ENCODE measurements around the gene LIN9. TPM values are rescaled to one million over a fixed set of nuclear protein-coding genes. Genes with fewer than 3 reads are reported as not detected.

Gene LIN9
- total and polyA plus RNA-seq, 2 of the 13 experiments (the other 11 are each of a cell fraction or from before 2014, with no cell fraction given) = 3.0 to 10.0 TPM

DNA sequence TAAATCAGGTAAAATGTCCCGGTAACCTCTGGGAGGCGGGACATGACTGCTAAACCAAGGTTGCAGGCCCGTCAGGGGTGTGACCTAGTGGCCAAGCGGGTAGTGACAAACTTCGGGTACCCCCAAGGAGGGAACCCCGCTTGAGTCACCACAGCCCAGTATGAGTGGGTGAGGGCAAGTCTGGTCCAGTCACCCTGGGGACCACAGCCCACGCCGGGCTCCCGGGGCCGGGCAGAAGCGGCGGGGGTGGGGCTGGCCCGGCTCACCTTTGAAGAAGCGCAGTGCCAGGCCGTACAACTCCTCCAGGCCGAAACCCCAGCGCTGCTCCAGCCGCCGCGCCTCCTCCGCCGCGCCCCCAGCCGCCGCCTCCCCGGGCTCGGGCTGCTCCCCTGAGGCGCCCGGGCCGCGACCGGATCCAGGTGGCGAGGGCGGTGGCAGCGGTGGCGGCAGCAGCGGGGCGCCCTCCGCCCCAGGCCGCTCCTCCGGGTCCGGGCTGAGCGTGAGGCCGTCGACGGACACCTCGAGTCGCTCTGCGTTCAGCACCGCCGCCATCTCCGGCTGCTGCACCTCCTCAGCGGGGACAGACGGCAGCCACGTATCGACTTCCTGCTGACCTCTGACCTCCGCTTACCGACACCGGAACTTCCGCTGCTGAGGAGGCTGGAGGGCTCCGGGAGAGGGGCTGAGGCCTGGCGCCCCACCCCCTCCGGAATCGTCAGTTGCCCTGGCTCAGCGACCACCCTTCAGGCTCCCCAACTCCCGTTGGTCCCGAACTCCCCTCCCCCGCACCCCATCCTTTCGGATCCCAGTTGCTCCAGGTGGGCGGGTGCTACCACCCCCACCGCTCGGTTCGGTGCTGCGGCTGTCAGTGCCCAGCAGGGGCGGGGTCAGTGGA, 122.6 kb downstream of the LIN9 start, which contains the start of gene ACBD3 (continued):
- TF ChIP-seq, protein P1, sequence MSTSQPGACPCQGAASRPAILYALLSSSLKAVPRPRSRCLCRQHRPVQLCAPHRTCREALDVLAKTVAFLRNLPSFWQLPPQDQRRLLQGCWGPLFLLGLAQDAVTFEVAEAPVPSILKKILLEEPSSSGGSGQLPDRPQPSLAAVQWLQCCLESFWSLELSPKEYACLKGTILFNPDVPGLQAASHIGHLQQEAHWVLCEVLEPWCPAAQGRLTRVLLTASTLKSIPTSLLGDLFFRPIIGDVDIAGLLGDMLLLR (CRISPR knock-in tag; IDR thresholded peaks at IDR 0.05) = peak; percentile 51; the same call in 1 of the 2 replicates
- peak; percentile 93 for TF ChIP-seq PHF8 (CRISPR knock-in tag; IDR thresholded peaks at IDR 0.05)
- TF ChIP-seq MED13 (CRISPR knock-in tag; IDR thresholded peaks at IDR 0.05) = 0 out of 2 replicates have a peak, but pooled peaks have one; percentile 41
- peak; percentile 67 for TF ChIP-seq SKI (IDR thresholded peaks at IDR 0.05; ENCODE audit: partially characterized antibody)
- TF ChIP-seq ZNF34 (CRISPR knock-in tag; IDR thresholded peaks at IDR 0.05; ENCODE audit: borderline replicate concordance) = peak; percentile 29; the same call in 1 of the 2 replicates
- TF ChIP-seq CHD2 (IDR thresholded peaks at IDR 0.05; ENCODE audit: low read depth, low read length) = peak; percentile 39; the same call in 1 of the 2 replicates
- TF ChIP-seq MZF1 (CRISPR knock-in tag; IDR thresholded peaks at IDR 0.05; ENCODE audit: borderline replicate concordance) = no peak
- TF ChIP-seq, protein P2, sequence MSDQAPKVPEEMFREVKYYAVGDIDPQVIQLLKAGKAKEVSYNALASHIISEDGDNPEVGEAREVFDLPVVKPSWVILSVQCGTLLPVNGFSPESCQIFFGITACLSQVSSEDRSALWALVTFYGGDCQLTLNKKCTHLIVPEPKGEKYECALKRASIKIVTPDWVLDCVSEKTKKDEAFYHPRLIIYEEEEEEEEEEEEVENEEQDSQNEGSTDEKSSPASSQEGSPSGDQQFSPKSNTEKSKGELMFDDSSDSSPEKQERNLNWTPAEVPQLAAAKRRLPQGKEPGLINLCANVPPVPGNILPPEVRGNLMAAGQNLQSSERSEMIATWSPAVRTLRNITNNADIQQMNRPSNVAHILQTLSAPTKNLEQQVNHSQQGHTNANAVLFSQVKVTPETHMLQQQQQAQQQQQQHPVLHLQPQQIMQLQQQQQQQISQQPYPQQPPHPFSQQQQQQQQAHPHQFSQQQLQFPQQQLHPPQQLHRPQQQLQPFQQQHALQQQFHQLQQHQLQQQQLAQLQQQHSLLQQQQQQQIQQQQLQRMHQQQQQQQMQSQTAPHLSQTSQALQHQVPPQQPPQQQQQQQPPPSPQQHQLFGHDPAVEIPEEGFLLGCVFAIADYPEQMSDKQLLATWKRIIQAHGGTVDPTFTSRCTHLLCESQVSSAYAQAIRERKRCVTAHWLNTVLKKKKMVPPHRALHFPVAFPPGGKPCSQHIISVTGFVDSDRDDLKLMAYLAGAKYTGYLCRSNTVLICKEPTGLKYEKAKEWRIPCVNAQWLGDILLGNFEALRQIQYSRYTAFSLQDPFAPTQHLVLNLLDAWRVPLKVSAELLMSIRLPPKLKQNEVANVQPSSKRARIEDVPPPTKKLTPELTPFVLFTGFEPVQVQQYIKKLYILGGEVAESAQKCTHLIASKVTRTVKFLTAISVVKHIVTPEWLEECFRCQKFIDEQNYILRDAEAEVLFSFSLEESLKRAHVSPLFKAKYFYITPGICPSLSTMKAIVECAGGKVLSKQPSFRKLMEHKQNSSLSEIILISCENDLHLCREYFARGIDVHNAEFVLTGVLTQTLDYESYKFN (CRISPR knock-in tag; conservative IDR thresholded peaks at IDR 0.05) = peak; percentile 61
- TF ChIP-seq, protein P3, sequence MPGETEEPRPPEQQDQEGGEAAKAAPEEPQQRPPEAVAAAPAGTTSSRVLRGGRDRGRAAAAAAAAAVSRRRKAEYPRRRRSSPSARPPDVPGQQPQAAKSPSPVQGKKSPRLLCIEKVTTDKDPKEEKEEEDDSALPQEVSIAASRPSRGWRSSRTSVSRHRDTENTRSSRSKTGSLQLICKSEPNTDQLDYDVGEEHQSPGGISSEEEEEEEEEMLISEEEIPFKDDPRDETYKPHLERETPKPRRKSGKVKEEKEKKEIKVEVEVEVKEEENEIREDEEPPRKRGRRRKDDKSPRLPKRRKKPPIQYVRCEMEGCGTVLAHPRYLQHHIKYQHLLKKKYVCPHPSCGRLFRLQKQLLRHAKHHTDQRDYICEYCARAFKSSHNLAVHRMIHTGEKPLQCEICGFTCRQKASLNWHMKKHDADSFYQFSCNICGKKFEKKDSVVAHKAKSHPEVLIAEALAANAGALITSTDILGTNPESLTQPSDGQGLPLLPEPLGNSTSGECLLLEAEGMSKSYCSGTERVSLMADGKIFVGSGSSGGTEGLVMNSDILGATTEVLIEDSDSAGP (CRISPR knock-in tag; IDR thresholded peaks at IDR 0.05; ENCODE audit: borderline replicate concordance) = peak; percentile 81; the same call in 1 of the 2 replicates
- no peak; the same call in 1 of the 2 replicates for TF ChIP-seq ZBTB42 (CRISPR knock-in tag; IDR thresholded peaks at IDR 0.05)
- TF ChIP-seq, protein P4, sequence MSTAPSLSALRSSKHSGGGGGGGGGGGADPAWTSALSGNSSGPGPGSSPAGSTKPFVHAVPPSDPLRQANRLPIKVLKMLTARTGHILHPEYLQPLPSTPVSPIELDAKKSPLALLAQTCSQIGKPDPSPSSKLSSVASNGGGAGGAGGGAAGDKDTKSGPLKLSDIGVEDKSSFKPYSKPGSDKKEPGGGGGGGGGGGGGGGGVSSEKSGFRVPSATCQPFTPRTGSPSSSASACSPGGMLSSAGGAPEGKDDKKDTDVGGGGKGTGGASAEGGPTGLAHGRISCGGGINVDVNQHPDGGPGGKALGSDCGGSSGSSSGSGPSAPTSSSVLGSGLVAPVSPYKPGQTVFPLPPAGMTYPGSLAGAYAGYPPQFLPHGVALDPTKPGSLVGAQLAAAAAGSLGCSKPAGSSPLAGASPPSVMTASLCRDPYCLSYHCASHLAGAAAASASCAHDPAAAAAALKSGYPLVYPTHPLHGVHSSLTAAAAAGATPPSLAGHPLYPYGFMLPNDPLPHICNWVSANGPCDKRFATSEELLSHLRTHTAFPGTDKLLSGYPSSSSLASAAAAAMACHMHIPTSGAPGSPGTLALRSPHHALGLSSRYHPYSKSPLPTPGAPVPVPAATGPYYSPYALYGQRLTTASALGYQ (CRISPR knock-in tag; IDR thresholded peaks at IDR 0.05) = peak; percentile 41; the same call in 1 of the 2 replicates
- TF ChIP-seq, protein P5, sequence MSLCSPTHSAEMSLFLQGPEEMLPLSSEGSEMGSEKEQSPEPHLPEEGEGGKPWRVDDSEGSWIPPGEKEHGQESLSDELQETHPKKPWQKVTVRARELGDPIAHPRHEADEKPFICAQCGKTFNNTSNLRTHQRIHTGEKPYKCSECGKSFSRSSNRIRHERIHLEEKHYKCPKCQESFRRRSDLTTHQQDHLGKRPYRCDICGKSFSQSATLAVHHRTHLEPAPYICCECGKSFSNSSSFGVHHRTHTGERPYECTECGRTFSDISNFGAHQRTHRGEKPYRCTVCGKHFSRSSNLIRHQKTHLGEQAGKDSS (CRISPR knock-in tag; IDR thresholded peaks at IDR 0.05; ENCODE audit: borderline replicate concordance, low read depth) = peak; percentile 69
- TF ChIP-seq ZNF329 (CRISPR knock-in tag; IDR thresholded peaks at IDR 0.05; ENCODE audit: low read depth) = peak; percentile 76; the same call in 1 of the 2 replicates
- TF ChIP-seq ZNF510 (CRISPR knock-in tag; IDR thresholded peaks at IDR 0.05; ENCODE audit: low read depth) = no peak; the same call in 1 of the 2 replicates
- TF ChIP-seq, protein P6, sequence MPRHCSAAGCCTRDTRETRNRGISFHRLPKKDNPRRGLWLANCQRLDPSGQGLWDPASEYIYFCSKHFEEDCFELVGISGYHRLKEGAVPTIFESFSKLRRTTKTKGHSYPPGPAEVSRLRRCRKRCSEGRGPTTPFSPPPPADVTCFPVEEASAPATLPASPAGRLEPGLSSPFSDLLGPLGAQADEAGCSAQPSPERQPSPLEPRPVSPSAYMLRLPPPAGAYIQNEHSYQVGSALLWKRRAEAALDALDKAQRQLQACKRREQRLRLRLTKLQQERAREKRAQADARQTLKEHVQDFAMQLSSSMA (CRISPR knock-in tag; IDR thresholded peaks at IDR 0.05) = no peak
- no peak for TF ChIP-seq HOXA9 (CRISPR knock-in tag; IDR thresholded peaks at IDR 0.05; ENCODE audit: borderline replicate concordance)
- peak; percentile 61; the same call in 1 of the 2 replicates for TF ChIP-seq RXRB (CRISPR knock-in tag; IDR thresholded peaks at IDR 0.05; ENCODE audit: borderline replicate concordance)
- peak; percentile 60; the same call in 1 of the 2 replicates for TF ChIP-seq ATF7-NPFF (CRISPR knock-in tag; IDR thresholded peaks at IDR 0.05; ENCODE audit: low read depth)
